Measurements from ENCODE around the gene SNX5.
"Not testable (repeated sequence)": the region's sequence is repeated elsewhere in the genome, so short reads cannot be mapped to it uniquely, and the experiment has no call there.

Gene SNX5

GRCh38 chr20:17992847-17993513, 24.4 kb upstream of the SNX5 start:
- DNase-seq = no peak

GRCh38 chr20:17992224-17992637, 23.6 kb upstream of the SNX5 start:
- DNase-seq = no peak

- no peak for DNase-seq
These were observed 21.8 kb upstream of the SNX5 start for GRCh38 chr20:17990278-17990972.

- no peak for DNase-seq
These were observed 19.4 kb upstream of the SNX5 start for GRCh38 chr20:17987988-17988387.

GRCh38 chr20:17985388-17986018, 16.9 kb upstream of the SNX5 start:
- no peak for DNase-seq

- no peak for DNase-seq
These were observed 7.7 kb upstream of the SNX5 start for GRCh38 chr20:17976305-17976704.

DNA sequence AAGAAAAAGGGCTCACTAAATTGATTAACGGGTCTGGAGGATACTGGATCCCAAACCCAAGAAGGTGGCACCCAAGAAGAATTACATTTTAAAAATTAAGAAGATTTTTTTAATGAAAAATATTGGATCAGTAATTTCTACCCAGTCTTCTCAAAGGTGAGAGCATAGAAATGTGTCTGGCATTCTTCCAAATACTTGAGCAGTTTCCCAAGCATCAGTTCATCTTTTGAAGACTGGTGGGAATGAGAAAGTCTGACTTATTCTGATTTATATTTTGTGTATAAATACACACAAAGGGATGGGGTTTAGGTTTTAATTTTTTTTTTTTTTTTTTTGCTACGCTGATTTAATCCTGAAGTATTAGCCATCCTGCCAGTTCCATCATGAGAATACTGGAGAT, 3.5 kb upstream of the SNX5 start:
- peak; percentile 51 for DNase-seq

DNA sequence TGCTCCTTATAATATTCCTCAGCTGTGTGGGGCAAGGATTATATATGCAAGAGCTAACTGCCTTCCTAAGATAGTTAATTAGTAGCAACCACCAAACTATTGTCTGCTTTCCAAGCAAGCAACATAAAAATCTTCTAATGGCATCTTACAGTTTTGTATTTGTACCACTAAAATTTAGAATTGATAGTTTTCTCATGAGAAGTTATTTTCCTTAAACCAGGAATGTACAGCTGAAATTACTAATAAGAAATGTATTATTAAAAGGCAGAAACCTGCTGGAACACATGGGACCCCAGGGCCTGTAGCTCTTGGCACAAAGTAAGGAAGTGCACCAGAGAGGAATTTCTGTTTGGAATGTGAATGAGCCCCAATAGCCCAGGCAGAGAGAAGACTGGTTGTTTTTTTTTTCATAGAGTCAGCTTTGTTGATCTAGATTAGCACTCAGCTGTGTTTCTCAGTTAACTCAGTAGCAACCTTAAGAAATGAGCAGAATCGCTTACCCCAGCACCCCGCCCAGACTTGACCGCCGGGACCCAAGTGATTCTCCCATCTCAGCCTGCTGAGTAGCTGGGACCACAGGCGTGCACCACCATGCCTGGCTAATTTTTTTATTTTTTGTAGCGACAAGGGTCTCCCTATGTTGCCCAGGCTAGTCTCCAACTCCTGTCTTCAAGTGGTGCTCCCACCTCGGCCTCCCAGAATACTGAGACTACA, 2.9 kb upstream of the SNX5 start:
- no peak for DNase-seq

GRCh38 chr20:17969884-17970409, 1.4 kb upstream of the SNX5 start:
- no peak for DNase-seq

- peak; percentile 44 for DNase-seq
These were observed 787 bp upstream of the SNX5 start for GRCh38 chr20:17969278-17969883.

DNA sequence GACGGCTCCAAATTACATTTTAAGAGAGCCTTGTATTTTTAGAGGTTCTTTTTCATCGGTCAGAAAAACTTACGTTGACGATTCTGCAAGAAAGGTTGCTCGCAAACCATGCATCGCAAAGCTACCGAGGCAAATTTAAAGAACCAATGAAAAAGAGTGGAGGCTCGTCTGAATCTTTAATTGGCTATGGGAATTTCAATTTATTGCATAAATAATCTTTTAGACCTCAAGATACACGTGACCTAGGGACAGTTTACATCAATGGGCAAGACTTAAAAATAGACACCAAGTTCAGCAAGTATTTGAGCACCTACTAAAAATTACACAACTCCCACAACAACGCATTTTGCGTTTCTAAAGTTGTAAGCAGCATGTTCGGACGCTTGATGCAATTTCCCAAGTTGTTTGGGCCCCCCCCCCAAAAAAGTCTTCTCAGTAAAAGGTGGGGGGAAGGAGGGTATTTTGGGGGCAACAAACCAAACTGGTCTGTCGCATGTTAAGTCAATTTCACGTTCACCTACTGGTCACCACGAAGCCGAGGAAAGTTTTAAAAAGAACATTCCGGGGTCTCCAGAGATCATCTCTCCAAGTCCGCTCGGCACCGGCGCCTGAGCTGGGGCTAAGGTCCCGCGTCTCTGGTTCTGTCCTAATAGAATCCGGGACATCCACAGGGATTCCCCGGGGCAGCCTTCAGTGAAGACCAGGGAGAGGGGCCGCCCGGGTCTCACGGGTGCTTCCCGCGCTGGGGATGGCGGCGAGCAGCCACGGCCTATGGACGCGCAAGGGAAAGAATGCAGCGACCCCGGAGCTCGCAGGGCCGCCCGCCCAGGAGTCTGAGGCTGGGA, 851 bp downstream of the SNX5 start:
- no peak for DNase-seq

GRCh38 chr20:17966432-17967310, 1.9 kb downstream of the SNX5 start:
- DNase-seq = no peak

DNA sequence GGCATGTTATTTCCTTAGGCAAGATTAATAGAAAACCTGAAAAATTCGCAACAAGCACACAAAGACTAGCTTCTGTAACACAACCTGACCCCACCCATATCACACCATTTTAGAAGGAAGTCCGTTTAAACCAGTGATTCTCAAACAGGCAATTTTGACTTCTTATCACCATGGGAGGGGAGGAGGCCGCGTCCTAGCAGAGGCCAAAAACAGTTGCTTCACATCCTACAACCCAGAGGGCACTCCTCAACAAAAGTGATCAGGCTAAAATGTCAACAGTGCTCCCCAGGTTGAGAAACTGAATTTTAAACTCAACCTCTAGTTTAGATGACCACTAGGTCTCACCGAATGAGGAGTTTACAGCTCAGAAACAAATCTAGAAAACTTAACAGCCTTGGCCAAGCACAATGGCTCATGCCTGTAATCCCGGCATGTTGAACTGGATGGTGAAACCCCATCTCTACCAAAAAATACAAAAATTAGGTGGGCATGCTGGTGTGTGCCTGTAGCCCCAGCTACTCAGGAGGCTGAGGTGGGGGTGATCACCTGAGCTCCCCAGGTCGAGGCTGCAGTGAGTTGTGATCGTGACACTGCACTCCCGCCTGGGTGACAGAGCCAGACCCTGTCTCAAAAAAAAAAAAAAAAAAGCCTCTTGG, 3.4 kb downstream of the SNX5 start:
- DNase-seq = no peak

DNA sequence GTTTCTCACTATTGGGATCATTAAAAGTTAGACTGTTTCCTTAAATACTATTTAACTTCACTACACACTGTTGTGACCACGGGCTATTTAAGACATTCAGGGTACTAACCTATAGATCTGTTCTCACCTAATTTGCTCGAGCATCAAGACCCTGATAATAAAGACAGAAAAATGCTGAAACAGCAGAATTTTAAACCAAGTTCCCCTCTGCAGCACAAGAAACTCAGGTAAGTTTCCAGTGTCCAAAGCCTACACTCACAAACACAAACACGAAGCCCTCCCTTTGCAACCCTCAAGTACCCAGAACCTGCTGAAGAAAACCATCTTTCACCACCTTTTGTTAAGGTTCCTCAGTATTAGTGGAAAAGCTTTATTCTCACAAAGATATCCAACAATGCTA, 4.0 kb downstream of the SNX5 start:
- no peak for DNase-seq

GRCh38 chr20:17964073-17964472, 4.5 kb downstream of the SNX5 start:
- no peak for DNase-seq

DNA sequence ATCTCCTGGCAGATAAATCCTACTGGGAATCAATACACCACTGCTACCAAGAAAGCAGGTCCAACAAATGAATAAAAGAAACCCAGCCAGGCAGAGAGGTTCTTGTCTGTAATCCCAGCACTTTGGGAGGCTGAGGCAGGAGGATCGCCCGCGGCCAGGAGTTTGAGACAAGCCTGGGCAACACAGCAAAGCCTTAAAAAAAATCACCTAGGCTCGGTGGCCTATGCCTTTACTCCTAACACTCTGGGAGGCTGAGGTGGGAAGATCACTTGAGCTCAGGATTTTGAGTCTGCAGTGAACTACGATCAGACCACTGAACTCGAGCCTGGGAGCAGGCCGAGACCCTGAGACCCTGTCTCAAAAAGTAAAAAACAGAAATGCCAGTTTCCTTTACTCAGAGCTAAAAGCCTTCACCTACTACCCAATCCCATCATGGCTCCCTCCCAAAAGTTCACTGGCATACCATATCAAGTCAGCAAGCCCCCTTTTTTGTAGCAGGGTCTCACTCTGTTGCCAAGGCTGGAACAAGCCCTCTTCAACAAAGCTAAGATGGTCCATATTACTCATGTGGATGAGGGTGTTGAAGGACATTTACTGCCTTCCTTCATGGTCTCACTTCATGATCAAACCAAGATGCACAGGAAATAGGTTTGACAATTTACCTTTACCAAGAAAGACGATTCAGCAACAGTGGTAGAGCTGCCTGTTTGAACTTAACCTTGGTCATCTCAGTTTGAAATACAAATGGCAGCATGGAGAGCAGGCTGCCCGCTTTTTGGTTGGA, 5.3 kb downstream of the SNX5 start:
- DNase-seq = no peak

DNA sequence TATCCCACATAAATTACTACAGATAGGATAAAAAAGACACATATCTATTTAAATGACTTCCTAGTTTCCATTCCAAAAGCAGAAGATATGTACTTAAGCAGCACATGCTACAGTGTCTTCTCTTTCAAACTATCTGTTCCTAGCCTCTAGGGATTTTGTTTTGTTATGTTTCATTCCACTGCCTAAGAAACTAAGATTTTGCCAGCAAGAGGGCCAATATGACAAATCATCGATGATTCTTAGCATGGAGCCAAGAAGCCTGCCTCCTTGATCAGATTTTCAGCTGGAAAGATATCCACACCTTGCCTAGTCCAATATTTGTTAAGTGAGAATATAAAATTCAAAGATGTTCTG, 7.0 kb downstream of the SNX5 start:
- DNase-seq = no peak

DNA sequence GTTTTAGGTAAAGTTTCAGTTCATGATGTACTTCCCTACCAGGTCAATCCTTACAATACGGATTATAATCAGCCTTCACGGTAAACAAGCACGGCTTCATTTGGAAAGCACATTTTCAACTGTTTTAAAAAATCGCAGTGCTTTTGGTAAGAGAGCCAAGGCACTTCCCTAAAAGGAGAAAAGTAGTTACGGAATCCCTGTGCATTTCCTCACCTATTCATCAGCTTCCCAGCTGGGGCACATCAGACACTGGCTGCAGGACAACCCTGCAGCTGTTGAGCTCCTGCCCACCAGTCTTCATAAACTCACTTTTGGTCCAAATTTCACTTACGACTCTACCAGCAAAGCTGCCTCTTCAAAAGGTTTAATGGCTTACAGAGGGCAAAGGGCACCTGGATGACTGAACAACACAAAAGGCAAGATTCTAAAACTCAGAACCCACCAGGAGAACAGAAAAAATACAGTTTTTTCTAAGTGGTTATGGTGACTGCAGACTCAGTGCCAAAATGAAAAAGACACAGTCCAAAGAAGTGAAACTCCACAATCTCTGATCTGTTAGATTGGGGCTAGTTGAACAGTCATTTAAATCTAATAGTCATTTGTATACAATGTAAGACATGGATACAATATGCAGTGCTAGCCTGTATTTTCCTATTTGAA, 7.5 kb downstream of the SNX5 start:
- DNase-seq = no peak

- DNase-seq = not testable (repeated sequence)
These were observed 8.2 kb downstream of the SNX5 start for GRCh38 chr20:17960400-17960885.

All from DMS79 (cell line).